A673 (cell line): Measurements from ENCODE around the gene IER5.

ENCODE experiments used
- CTCF ChIP-seq: fragments of 300-800, 200-600 bp; sonication (generic); conservative IDR thresholded peaks from 2 replicates; pipeline ENCODE4 v1.5.1; 2017; ENCODE audit warnings: low read depth, mild to moderate bottlenecking, antibody characterized with exemption, low read length, moderate library complexity, mixed read lengths
- EZH2 ChIP-seq: fragments of 200-600 bp; sonication (generic); IDR thresholded peaks from 2 replicates; pipeline ENCODE4 v1.6.1; 2017; ENCODE audit warnings: borderline replicate concordance, low read depth, mild to moderate bottlenecking, mixed read lengths, antibody characterized with exemption, low read length; ENCODE audit not compliant: poor library complexity, severe bottlenecking

GRCh38 chr1:181102841-181103240 lies 14.3 kb downstream of the IER5 start:
- TF ChIP-seq CTCF (no peak), EZH2 (no peak)
